Measurements from ENCODE around the gene PIAS2.
A peak's percentile ranks its signal among the peaks of the same experiment; 100 is the strongest.

PIAS2 gene

GRCh38 chr18:46756025-46756558, 161.2 kb downstream of the PIAS2 start:
- DNase-seq, result no peak

GRCh38 chr18:46755315-46756024, 161.8 kb downstream of the PIAS2 start:
- DNase-seq, result peak; percentile 18

GRCh38 chr18:46754661-46755292, 162.5 kb downstream of the PIAS2 start:
- no peak for DNase-seq

GRCh38 chr18:46754188-46754587, 163.1 kb downstream of the PIAS2 start:
- DNase-seq, result peak; percentile 76
